Right cardiac atrium (tissue), 5 donors: ENCODE data around the gene TRPV4. TPM values are rescaled to one million over a fixed set of nuclear protein-coding genes. Genes with fewer than 3 reads are reported as not detected.

Experiments
- ATAC-seq, 2 donors: fragments of 200-7000 bp; cut with Tn5 transposase; one replicate each; pipeline versions ENCODE4 v1.8.0 to v1.9.1; 2020; ENCODE audit warnings: moderate library complexity in 2 of 2, mild to moderate bottlenecking in 1 of 2
- DNase-seq, 3 donors: peaks; one replicate each; pipeline ENCODE4 v3.0.0-alpha.2; 2020
- H3K27ac ChIP-seq: one replicate; pipeline ENCODE4 v1.5.1; 2013; ENCODE audit warnings: mild to moderate bottlenecking, low read length, control low read depth, moderate library complexity
- H3K27me3 ChIP-seq: one replicate; pipeline ENCODE4 v1.6.1; 2013; ENCODE audit not compliant: control insufficient read depth, insufficient read depth
- H3K4me1 ChIP-seq: one replicate; pipeline ENCODE4 v1.6.1; 2013; ENCODE audit warnings: low read length; ENCODE audit not compliant: control insufficient read depth, insufficient read depth
- H3K4me3 ChIP-seq: one replicate; pipeline ENCODE4 v1.5.1; 2013; ENCODE audit warnings: low read length, control low read depth
- H3K9me3 ChIP-seq: one replicate; pipeline ENCODE4 v1.6.1; 2013; ENCODE audit warnings: low read length; ENCODE audit not compliant: control insufficient read depth
- WGBS: extraction: QIAGEN DNeasy Blood & Tissue Kit; methylation state at CpG from one replicate; pipeline ENCODE4 v1.1.7; 2013; 5-methylcytosine and 5-hydroxymethylcytosine counted together
- intact Hi-C, 4 donors: fragments of 100-400 bp; cut with DNase I; formaldehyde crosslinking; loops; one replicate each; pipeline versions ENCODE4 v1.11.0 to v1.14.0; 2022 to 2023
- polyA plus RNA-seq: library from polyadenylated mRNA; stranded (reverse); fragments of 200-250 nt; gene quantifications from one replicate; pipeline ENCODE4 v1.2.3, GENCODE V29; 2013
- total RNA-seq, 4 donors: library from RNA; stranded (reverse); fragmentation: NEBNext Ultra II Directional; extraction: Animal tissue kit (Norgen Biotek cat#: 25700); gene quantifications; one replicate each; pipeline ENCODE4 v1.2.1, GENCODE V29; 2021
- donor health status: healthy with polysubstance abuse.
- donor health status: DM: no; HTN: yes; CAD: no.
- donor health status: DM: no; HTN: no; CAD: no.
- donor health status: DM: no; HTN: yes; CAD: no; lungs with severe emphysema.
- donor health status: DM: yes; HTN: yes; CAD: no.

TRPV4 gene
- total and polyA plus RNA-seq, 5 donors = 0.57 to 1.4 (median 1.1) TPM

DNA sequence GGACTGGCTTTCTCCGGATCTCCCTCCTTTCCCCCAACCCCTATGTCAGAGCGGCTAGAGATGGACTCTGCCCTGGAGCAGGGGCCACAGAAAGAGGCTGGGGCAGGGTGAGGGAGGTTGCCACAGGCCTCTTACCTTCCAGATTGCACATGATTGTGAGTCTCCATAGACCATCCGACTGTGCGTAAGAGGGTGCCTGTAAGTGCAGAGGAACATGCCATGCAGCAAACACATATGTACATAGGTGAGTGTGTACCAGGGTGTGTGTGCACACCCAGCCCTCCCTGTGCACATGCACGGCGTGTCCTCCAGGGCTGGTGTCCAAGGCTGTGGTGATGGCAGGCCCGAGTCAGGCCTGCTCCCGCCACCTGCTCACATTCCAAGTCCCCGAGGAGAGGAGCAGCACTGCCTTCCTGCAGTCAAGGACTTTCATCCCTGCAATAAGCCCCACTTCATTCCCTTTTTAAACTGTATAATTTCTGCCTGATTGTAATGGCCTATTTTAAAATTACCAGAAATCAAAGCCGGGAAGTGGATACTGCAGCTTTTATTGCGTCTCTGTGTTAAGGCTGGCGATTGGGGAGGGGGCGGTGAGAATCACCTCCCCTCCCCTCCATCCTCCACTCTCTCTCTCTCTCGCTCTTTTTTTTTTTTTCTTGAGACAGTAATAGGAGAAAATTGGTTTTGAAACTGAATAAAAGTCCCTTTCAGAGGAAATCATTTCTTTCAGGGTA is 91.1 kb downstream of the TRPV4 start:
- DNase-seq = peak in 2 of 3 donors; percentile 9 to 25
- Histone ChIP-seq H3K4me3 (no peak overlapping the region), H3K27ac (no peak overlapping the region), H3K4me1 (peaks cover 12% of the 10 kb centered on the region), H3K27me3 (no peaks in the 10 kb centered on the region), H3K9me3 (no peaks in the 10 kb centered on the region)
- 83% methylated on average over 14 of the region's 14 CpGs for WGBS
- intact Hi-C loops = no loop called here
- ATAC-seq = no peak

DNA sequence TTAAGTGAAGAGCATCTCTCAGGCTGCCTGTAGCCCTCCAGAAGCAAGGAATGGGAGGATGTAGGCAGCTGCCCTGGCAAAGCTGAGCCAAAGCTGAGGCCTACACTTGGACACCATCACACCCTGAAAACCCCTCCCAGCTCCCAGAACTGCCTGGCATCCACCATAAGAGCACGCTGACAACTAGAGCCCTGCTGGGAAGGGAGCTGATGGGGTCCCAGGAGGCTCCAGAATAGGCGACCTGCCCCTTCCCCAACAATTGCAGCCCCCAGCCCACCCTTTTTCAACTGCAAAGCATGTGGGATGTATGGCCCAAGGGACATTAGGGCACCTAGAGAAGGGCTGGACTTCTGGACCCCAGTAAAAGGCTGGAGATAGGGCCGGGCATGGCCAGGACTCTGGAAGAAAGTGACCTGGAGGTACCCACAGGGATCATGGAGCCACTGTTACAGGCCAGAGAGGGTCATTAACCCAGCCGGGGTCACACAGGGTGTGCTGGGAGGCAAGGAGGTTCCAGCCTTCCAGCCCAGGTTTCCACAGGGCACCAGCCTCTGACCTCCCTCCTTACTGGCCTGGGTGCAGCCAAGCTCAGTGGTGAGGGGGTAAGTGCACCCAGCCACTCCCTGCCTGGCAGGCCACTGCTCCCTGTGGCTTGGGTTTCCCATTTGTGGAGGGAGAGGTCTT is 91.8 kb downstream of the TRPV4 start:
- H3K27me3 ChIP-seq = no peaks in the 10 kb centered on the region
- ATAC-seq (no peak), DNase-seq (peak in 2 of 3 donors; percentile 5 to 32)
- peaks cover 12% of the 10 kb centered on the region for H3K4me1 ChIP-seq
- 85% methylated on average over 4 of the region's 4 CpGs for WGBS
- no peaks in the 10 kb centered on the region for H3K9me3 ChIP-seq
- intact Hi-C loops = no loop called here
- no peak overlapping the region for H3K27ac ChIP-seq
- H3K4me3 ChIP-seq = no peak overlapping the region

DNA sequence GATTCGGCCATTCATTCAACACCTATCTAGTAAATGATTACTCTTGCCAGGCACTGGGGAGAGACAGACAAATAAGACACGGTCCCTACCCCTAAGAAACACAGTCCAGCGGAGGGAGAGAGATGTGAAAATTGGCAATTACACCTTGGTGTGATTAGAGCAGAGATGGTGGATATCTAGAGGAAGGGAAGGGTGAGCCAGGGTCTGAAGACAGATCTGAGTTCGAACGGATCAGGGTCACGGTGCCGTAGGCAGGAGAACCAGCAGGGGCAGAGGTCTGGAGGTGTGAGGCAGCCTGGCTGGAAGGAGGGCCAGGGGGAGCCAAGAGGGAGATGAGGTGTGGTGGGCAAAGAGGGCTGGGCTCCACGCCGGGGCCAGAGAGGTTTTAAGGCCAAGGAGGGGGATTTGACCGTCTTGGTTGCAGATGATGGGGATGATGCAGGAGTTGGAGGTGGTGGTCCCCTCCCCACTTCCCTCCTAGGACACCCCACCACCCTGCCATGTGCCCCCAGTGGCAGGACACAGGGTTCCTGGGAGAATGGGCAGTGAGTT is 92.4 kb downstream of the TRPV4 start:
- Histone ChIP-seq H3K4me3 (no peak overlapping the region), H3K27ac (no peak overlapping the region), H3K27me3 (no peaks in the 10 kb centered on the region), H3K4me1 (peaks cover 15% of the 10 kb centered on the region), H3K9me3 (no peaks in the 10 kb centered on the region)
- no peak for ATAC-seq
- intact Hi-C loops = no loop called here
- DNase-seq = peak in 2 of 3 donors; percentile 3 to 24
- 74% methylated on average over 10 of the region's 10 CpGs for WGBS

DNA sequence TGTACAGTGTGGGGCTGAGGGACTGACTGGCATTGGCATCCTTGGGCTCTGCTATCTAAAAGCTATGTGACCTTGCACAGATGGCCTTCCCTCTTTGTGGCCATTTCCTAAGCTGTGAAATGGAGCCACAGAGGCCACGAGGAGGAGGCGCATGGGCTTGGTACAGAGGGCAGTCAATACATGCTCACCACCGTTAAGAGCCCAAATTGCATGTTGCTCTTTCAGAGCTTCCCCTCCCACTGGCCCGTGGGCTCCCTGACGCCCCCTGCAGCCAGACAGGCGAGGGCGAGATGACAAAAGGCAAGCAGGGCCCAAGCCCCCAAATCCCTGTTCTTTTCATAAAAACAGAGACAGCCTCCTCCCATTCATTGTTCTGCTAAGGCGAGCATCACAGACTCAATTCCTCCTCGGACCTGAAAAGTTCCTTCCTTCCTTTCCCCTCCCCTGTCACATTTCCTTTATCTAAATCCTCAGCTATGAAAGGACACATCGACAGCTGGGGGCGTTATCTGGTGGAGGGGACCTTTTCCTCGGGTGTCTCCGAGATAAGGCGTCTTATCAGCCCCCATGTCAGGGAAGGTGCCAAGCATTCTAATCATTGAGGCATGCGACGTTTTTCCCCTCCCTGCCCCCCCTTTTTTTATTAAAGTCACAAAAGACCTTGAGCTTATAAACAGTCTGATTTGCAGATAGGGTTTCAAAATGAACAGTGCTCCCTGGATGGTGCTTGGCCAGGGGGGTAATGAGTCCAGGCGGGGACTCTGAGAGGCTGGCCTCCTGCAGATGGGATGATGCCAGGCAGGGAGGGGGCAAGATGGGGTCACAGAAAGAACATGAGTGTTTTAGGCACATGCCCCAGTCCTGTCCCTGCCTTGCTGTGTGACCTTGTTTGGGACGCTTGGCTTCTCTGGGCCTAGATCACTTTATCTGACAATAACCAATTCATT is 93.2 kb downstream of the TRPV4 start:
- peaks cover 15% of the 10 kb centered on the region for H3K4me1 ChIP-seq
- peak in 2 of 3 donors; percentile 15 to 19 for DNase-seq
- no peak overlapping the region for H3K27ac ChIP-seq
- H3K27me3 ChIP-seq = no peaks in the 10 kb centered on the region
- intact Hi-C loops = no loop called here
- WGBS = 20% methylated on average over 18 of the region's 18 CpGs
- peak in 1 of 2 donors; percentile 6 for ATAC-seq
- H3K4me3 ChIP-seq = no peak overlapping the region
- H3K9me3 ChIP-seq = no peaks in the 10 kb centered on the region

DNA sequence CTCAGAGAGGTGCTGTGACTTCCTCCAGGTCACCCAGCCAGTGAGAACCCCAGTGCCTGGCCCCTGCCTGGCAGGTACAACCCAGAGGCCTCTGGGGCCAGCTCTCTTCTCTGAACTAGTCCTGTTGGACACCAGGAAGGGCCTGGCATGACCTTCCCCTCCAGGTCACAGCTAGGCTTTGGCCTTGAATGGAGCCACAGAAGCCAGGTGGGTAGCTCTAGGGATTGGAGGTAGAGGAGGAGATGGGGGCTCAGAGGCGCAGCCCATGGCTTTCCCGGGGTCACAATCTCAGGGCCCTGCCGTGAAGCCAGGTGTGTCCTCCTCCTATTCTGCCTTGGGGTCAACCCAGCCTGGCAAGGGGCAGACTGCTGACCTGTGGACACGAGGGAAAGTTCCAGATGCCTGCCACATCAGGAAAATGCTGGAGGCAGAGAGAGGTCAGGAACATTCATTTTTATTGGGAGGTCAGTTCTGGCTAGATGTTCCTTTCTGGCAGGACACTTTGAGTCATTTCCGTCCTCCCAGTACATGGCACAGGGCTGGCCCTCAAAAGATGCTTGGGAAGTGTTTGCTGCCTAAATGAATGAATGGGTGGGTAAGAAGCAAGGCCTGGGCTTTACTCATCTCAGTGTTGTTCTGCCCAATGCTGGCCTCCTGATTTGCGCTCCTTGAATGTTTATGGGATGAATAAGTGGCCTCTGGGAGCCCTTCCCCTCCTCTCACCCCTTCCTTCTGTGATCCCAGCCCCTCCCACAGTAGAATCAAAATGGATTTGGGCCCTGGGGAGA is 94.1 kb downstream of the TRPV4 start:
- intact Hi-C loops = no loop called here
- 86% methylated on average over 6 of the region's 6 CpGs for WGBS
- peaks cover 15% of the 10 kb centered on the region for H3K4me1 ChIP-seq
- H3K27ac ChIP-seq = no peak overlapping the region
- DNase-seq (peak in 2 of 3 donors; percentile 8 to 18), ATAC-seq (no peak)
- no peak overlapping the region for H3K4me3 ChIP-seq
- no peaks in the 10 kb centered on the region for H3K9me3 ChIP-seq
- H3K27me3 ChIP-seq = no peaks in the 10 kb centered on the region

DNA sequence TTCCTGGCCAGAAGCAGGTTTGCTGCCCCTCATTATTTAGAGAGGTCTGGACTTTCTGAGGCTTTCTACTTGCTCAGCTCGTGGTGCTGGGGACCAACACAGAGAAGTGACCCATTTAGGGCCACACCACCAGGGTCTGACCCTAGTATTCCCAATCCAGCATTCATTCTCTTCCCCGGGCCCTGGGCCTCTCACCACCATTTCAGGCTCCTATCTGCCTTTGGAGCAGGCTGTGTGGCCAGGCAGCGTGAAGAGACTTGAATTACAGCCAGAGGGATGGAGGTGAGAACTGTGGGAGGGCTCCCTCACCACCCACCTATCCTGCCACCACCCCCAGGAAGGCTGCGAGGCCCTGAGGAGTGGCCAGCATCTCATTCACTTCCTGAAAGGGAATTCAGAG is 95.0 kb downstream of the TRPV4 start:
- no peaks in the 10 kb centered on the region for H3K27me3 ChIP-seq
- intact Hi-C loops = no loop called here
- DNase-seq (peak in 2 of 3 donors; percentile 3 to 6), ATAC-seq (no peak)
- 50% methylated on average over 4 of the region's 4 CpGs for WGBS
- H3K27ac ChIP-seq = no peak overlapping the region
- H3K9me3 ChIP-seq = no peaks in the 10 kb centered on the region
- peaks cover 15% of the 10 kb centered on the region for H3K4me1 ChIP-seq
- H3K4me3 ChIP-seq = no peak overlapping the region

DNA sequence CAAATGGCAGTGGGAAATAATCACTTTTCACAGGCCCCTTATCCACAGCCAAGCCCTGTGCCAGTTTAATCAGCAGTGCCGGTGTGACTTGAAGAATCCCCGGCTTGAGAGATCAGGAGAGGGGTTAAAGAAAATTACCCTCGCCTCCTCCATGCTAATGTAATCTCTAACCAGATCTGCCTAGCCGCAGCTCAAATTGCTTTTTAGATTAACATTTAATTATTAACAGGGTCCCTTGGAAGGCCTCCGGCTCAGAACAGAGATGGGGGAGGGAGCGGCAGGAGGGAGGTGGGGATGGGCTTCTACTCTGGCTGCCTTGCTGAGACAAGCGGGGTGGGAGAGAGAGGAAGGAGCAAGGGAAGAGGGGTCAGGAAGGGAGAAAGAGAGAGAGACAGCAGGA is 95.6 kb downstream of the TRPV4 start:
- peak in 1 of 3 donors; percentile 30 for DNase-seq
- peaks cover 15% of the 10 kb centered on the region for H3K4me1 ChIP-seq
- no peak overlapping the region for H3K4me3 ChIP-seq
- H3K27me3 ChIP-seq = no peaks in the 10 kb centered on the region
- 68% methylated on average over 7 of the region's 7 CpGs for WGBS
- intact Hi-C loops = no loop called here
- no peak overlapping the region for H3K27ac ChIP-seq
- ATAC-seq = no peak
- H3K9me3 ChIP-seq = no peaks in the 10 kb centered on the region

DNA sequence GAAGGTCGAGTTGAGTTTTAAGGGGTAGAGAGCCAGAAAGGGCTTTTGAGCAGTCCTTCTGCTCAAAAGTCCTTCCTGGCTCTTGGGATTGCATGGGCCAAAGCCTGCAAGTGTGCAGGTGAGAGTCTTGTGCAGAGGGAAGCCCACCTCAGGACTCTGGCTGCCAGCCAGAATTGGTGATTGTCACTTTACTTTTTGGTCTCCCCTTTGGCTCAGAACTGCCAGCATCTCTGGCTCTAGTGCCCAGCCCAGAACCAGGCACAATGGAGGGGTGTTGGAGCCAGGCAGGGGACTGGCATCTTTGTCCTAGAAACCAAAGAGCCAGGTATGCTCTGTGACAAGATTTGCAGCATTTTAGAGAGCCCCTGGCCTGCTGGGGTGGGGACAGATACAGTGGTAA is 96.1 kb downstream of the TRPV4 start:
- intact Hi-C loops = no loop called here
- WGBS = 13% methylated on average over 1 of the region's 1 CpG
- Histone ChIP-seq H3K27me3 (no peaks in the 10 kb centered on the region), H3K27ac (no peak overlapping the region), H3K4me3 (no peak overlapping the region), H3K4me1 (peaks cover 15% of the 10 kb centered on the region), H3K9me3 (no peaks in the 10 kb centered on the region)
- ATAC-seq = no peak
- peak in 2 of 3 donors; percentile 4 to 24 for DNase-seq

DNA sequence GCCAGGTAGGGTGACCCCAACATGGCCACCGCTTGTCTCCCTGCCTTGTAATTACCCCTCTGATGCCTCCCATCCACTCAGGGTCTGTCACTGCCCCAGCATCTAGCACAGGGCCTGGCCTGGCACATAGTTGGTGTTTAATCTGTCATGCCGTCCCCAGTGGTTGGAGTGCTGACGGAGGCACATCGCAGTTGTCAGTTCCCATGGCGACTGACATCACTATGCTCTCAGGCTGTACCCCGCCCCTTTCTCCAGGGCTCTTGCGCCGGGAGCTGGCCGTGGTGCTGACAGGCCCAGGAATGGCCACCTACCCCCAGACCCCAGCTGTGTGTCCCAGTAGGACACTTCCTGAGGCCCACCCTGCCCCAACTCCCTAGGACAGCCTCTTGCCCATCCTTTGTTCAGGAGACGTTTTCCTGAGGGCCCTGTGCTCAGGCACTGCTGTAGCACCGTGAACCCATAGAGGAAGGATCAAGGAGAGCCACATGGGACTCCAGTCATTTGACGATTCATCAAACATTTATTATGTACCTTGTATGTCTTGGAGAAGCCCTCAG is 96.6 kb downstream of the TRPV4 start:
- Histone ChIP-seq H3K4me3 (no peak overlapping the region), H3K9me3 (no peaks in the 10 kb centered on the region), H3K27ac (no peak overlapping the region), H3K4me1 (peaks cover 15% of the 10 kb centered on the region), H3K27me3 (no peaks in the 10 kb centered on the region)
- DNase-seq = peak; percentile 4 to 77 (median 70)
- peak; percentile 63 to 66 for ATAC-seq
- WGBS = 27% methylated on average over 12 of the region's 12 CpGs
- intact Hi-C loops = no loop called here
